ENCODE measurements around the gene ADNP2. TPM values are rescaled to one million over a fixed set of nuclear protein-coding genes. Genes with fewer than 3 reads are reported as not detected.

The ADNP2 gene
- total and polyA plus RNA-seq, 2 of the 4 experiments (the other 2 are of a cell fraction): 5.6 to 18.3 TPM

- Histone ChIP-seq H2AK9ac (replicated peaks; ENCODE audit: low read depth, low read length, poor library complexity) (no peak overlapping the region), H3K36me3 (ENCODE audit: control insufficient read depth, insufficient read depth, low read length) (no peaks in the 10 kb centered on the region), H2BK120ac (ENCODE audit: low read depth, low read length) (no peak overlapping the region), H3K4ac (ENCODE audit: low read depth, low read length) (no peak overlapping the region), H3K79me1 (ENCODE audit: low read depth in 1 of 2, low read length in 2 of 2) (peaks cover 0 to 6% of the 10 kb centered on the region in 2 experiments; a peak in 1 of 4 replicates), H3K27ac (ENCODE audit: insufficient read depth, low read length) (no peak overlapping the region), H3K56ac (ENCODE audit: extremely low read depth, insufficient read depth, low read length) (no peak overlapping the region), H3K18ac (ENCODE audit: low read depth, low read length) (no peak overlapping the region), H3K23ac (ENCODE audit: low read depth, low read length) (no peak overlapping the region), H3K9me3 (ENCODE audit: control insufficient read depth, insufficient read depth, low read length) (no peaks in the 10 kb centered on the region), H2AFZ (replicated peaks; ENCODE audit: low read length, poor library complexity) (no peak overlapping the region), H3K9me1 (ENCODE audit: insufficient read depth, low read length) (peaks cover 3% of the 10 kb centered on the region; the same call in 1 of the 2 replicates), H4K91ac (ENCODE audit: insufficient read depth, low read depth, low read length) (no peak overlapping the region), H4K20me1 (ENCODE audit: insufficient read depth, low read length) (peaks cover 3% of the 10 kb centered on the region; the same call in 1 of the 2 replicates), H2AK5ac (ENCODE audit: low read depth, low read length) (no peak overlapping the region), H3K4me2 (ENCODE audit: low read depth, low read length) (no peak overlapping the region), H3K4me1 (ENCODE audit: control insufficient read depth, insufficient read depth, low read length) (no peaks in the 10 kb centered on the region; the same call in 1 of the 2 replicates), H2BK5ac (ENCODE audit: low read depth, low read length, poor library complexity, severe bottlenecking) (no peak overlapping the region), H3K14ac (replicated peaks; ENCODE audit: low read depth, low read length) (no peak overlapping the region), H3K9ac (ENCODE audit: low read depth, low read length) (no peak overlapping the region), H2BK15ac (ENCODE audit: low read depth, low read length) (no peak overlapping the region), H2BK20ac (ENCODE audit: low read depth, low read length) (no peak overlapping the region), H4K8ac (ENCODE audit: low read depth in 2 of 2, low read length in 2 of 2) (no peak overlapping the region), H4K5ac (ENCODE audit: low read depth, low read length) (no peak overlapping the region), H3K27me3 (ENCODE audit: control insufficient read depth, insufficient read depth, low read length) (no peaks in the 10 kb centered on the region), H3K4me3 (ENCODE audit: insufficient read depth, low read depth, low read length) (no peak overlapping the region)
- CTCF ChIA-PET: no interaction called here
- 92% methylated on average over 22 of the region's 26 CpGs; no CpG with 5 or more reads in 1 of the 2 experiments for WGBS, 2 experiments (ENCODE audit: extremely low coverage in 2 of 2, insufficient read length in 1 of 2)
- intact Hi-C loops (cut with micrococcal nuclease): no loop called here
- ATAC-seq (ENCODE audit: low read depth) (no peak), DNase-seq (no peak)
- dilution Hi-C loops (cut with HindIII; ENCODE audit: low sequenced_read_pairs, unreplicated experiment): no loop called here
- no peak for TF ChIP-seq POLR2A (IDR thresholded peaks at IDR 0.05; ENCODE audit: low read depth, low read length)
- TF ChIP-seq RCOR1 (IDR thresholded peaks at IDR 0.05; ENCODE audit: insufficient replicate concordance, low read length): no peak
- no peak for TF ChIP-seq NFE2L2 (IDR thresholded peaks at IDR 0.05; ENCODE audit: low read depth, low read length)
- no peak for TF ChIP-seq FOS (IDR thresholded peaks at IDR 0.05; ENCODE audit: low read depth, low read length)
- no peak for TF ChIP-seq MXI1 (IDR thresholded peaks at IDR 0.05; ENCODE audit: borderline replicate concordance, low read depth, low read length)
- POLR2A ChIA-PET (ENCODE audit: unreplicated experiment): no interaction called here
- in situ Hi-C loops (cut with MboI; ENCODE audit: low sequenced_read_pairs): no loop called here
- BruUV-seq (replicated peaks): no TSS peak
These were observed 75.2 kb downstream of the ADNP2 start for GRCh38 chr18:80184243-80184772.

Data from IMR-90 (cell line).